Fibroblast of lung (primary cell): Measurements from ENCODE around the gene PAGR1. TPM values are rescaled to one million over a fixed set of nuclear protein-coding genes. Genes with fewer than 3 reads are reported as not detected.
A peak's percentile ranks its signal among the peaks of the same experiment; 100 is the strongest.
"Not testable (repeated sequence)": the region's sequence is repeated elsewhere in the genome, so short reads cannot be mapped to it uniquely, and the experiment has no call there.

Source experiments
- DNase-seq, 2 donors: peaks; one replicate each; pipeline versions ENCODE4 v3.0.0 to v3.0.0-alpha.2; 2010; ENCODE audit warnings: low read depth in 2 of 2
- H2AFZ ChIP-seq: 2 replicates; pipeline ENCODE4 v1.5.1; 2012; ENCODE audit warnings: low read length, control low read depth, inconsistent platforms
- H3K27ac ChIP-seq: 2 replicates; pipeline ENCODE4 v1.5.1; 2011; ENCODE audit warnings: low read length, control low read depth; ENCODE audit not compliant: insufficient read depth
- H3K27me3 ChIP-seq: 2 replicates; pipeline ENCODE4 v1.5.1; 2011; ENCODE audit warnings: mild to moderate bottlenecking, low read length; ENCODE audit not compliant: control insufficient read depth, insufficient read depth
- H3K36me3 ChIP-seq: 2 replicates; pipeline ENCODE4 v1.5.1; 2011; ENCODE audit warnings: low read length; ENCODE audit not compliant: control insufficient read depth, insufficient read depth
- H3K4me1 ChIP-seq: 2 replicates; pipeline ENCODE4 v1.5.1; 2011; ENCODE audit warnings: low read length; ENCODE audit not compliant: control insufficient read depth, insufficient read depth; ENCODE audit errors: extremely low read depth
- H3K4me2 ChIP-seq: 2 replicates; pipeline ENCODE4 v1.5.1; 2011; ENCODE audit warnings: low read length, control low read depth; ENCODE audit not compliant: insufficient read depth; ENCODE audit errors: extremely low read depth
- H3K4me3 ChIP-seq, 4 experiments: fragments of 200-600 bp in 1 of 4; sonication (generic) in 1 of 4; replicated peaks in 1 of 4; 2 replicates each; pipeline ENCODE4 v1.5.1; 2011 to 2016; ENCODE audit warnings: low read length in 4 of 4, low read depth in 3 of 4, mild to moderate bottlenecking in 3 of 4, control low read depth in 2 of 4, inconsistent platforms in 1 of 4, mixed read lengths in 1 of 4; ENCODE audit not compliant: insufficient read depth in 1 of 4; ENCODE audit errors: control extremely low read depth in 1 of 4
- H3K79me2 ChIP-seq: 2 replicates; pipeline ENCODE4 v1.5.1; 2012; ENCODE audit warnings: mild to moderate bottlenecking, low read length, inconsistent platforms; ENCODE audit not compliant: control insufficient read depth, insufficient read depth
- H3K9ac ChIP-seq: 2 replicates; pipeline ENCODE4 v1.5.1; 2011; ENCODE audit warnings: mild to moderate bottlenecking, low read length, control low read depth; ENCODE audit not compliant: insufficient read depth
- H3K9me3 ChIP-seq: 2 replicates; pipeline ENCODE4 v1.5.1; 2012; ENCODE audit warnings: low read depth, low read length; ENCODE audit not compliant: control insufficient read depth, insufficient read depth
- H4K20me1 ChIP-seq: 2 replicates; pipeline ENCODE4 v1.5.1; 2011; ENCODE audit warnings: low read length; ENCODE audit not compliant: control insufficient read depth, insufficient read depth; ENCODE audit errors: extremely low read depth
- CTCF ChIP-seq, 2 donors: IDR thresholded peaks in 1 of 2; conservative IDR thresholded peaks in 1 of 2; 1 replicate in 1 of 2; 2 replicates in 1 of 2; pipeline ENCODE4 v1.5.1; 2011 to 2012; ENCODE audit warnings: low read length in 2 of 2, control low read depth in 1 of 2, inconsistent platforms in 1 of 2, low read depth in 1 of 2, mild to moderate bottlenecking in 1 of 2
- EZH2 ChIP-seq: IDR thresholded peaks from 2 replicates; pipeline ENCODE4 v1.5.1; 2012; ENCODE audit warnings: low read length, control low read depth, mild to moderate bottlenecking; ENCODE audit errors: missing control alignments
- polyA plus RNA-seq, 2 donors: library from polyadenylated mRNA; depleted of rRNA in 1 of 2; stranded (reverse) in 1 of 2; unstranded in 1 of 2; fragments of >200 nt; gene quantifications; 2 replicates each; pipeline ENCODE4 v1.2.1, GENCODE V29; 2011 to 2012; ENCODE audit warnings: missing spikeins in 1 of 2
- total RNA-seq: library from RNA; depleted of rRNA; stranded (reverse); fragments of >200 nt; gene quantifications from 2 replicates; pipeline ENCODE4 v1.2.1, GENCODE V29; 2014

PAGR1 gene
- total and polyA plus RNA-seq, 2 donors (not counting 1 experiment from before 2014, with no cell fraction given), result 10.0 to 10.7 TPM

- H3K4me3 ChIP-seq, result peak overlapping the region; percentile 56 to 92 (median 86)
Measured at GRCh38 chr16:29791845-29792807, 23.8 kb upstream of the PAGR1 start.

GRCh38 chr16:29793153-29793552 lies 22.8 kb upstream of the PAGR1 start:
- H2AFZ ChIP-seq, H3K27ac ChIP-seq, H4K20me1 ChIP-seq, H3K4me3 ChIP-seq, H3K4me1 ChIP-seq, H3K36me3 ChIP-seq, DNase-seq, H3K4me2 ChIP-seq, H3K9me3 ChIP-seq, H3K9ac ChIP-seq, H3K27me3 ChIP-seq: not testable (repeated sequence)
- peaks cover 55% of the 10 kb centered on the region for H3K79me2 ChIP-seq

More at GRCh38 chr16:29791845-29792807, 23.8 kb upstream of the PAGR1 start:
- TF ChIP-seq CTCF (conservative IDR thresholded peaks at IDR 0.05 in 1 of 2, IDR thresholded peaks at IDR 0.05 in 1 of 2; ENCODE audit: low read depth in 1 of 2, low read length in 2 of 2) (no peak), EZH2 (no peak)
- H3K79me2 ChIP-seq, result peaks cover 55% of the 10 kb centered on the region
- H3K27me3 ChIP-seq, result no peaks in the 10 kb centered on the region
- H3K4me1 ChIP-seq, result no peaks in the 10 kb centered on the region
- no peak overlapping the region for H2AFZ ChIP-seq
- no peaks in the 10 kb centered on the region for H4K20me1 ChIP-seq
- H3K36me3 ChIP-seq, result no peaks in the 10 kb centered on the region
- no peak overlapping the region for H3K9ac ChIP-seq
- no peak for DNase-seq
- peak overlapping the region; percentile 95 for H3K4me2 ChIP-seq
- H3K9me3 ChIP-seq, result no peaks in the 10 kb centered on the region
- peak overlapping the region; percentile 60 for H3K27ac ChIP-seq

GRCh38 chr16:29794231-29794710 lies 21.7 kb upstream of the PAGR1 start:
- Histone ChIP-seq H3K27ac (no peak overlapping the region), H3K4me3 (no peak overlapping the region), H3K9me3 (no peaks in the 10 kb centered on the region), H2AFZ (no peak overlapping the region), H3K9ac (no peak overlapping the region), H3K27me3 (no peaks in the 10 kb centered on the region), H3K4me1 (no peaks in the 10 kb centered on the region), H4K20me1 (no peaks in the 10 kb centered on the region), H3K4me2 (no peak overlapping the region), H3K36me3 (peaks cover 14% of the 10 kb centered on the region), H3K79me2 (peaks cover 55% of the 10 kb centered on the region)
- TF ChIP-seq EZH2 (no peak), CTCF (conservative IDR thresholded peaks at IDR 0.05 in 1 of 2, IDR thresholded peaks at IDR 0.05 in 1 of 2; ENCODE audit: low read depth in 1 of 2, low read length in 2 of 2) (no peak)
- DNase-seq, result no peak
